ENCODE data around the gene MRPL54. TPM values are rescaled to one million over a fixed set of nuclear protein-coding genes. Genes with fewer than 3 reads are reported as not detected.

The MRPL54 gene
- total RNA-seq, 1 donor from 2014 or later, result 52.4 TPM

- Mint-ChIP-seq H3K4me1 (ENCODE audit: low read depth) (peaks cover 7% of the 10 kb centered on the region), H3K27me3 (ENCODE audit: low read depth) (peaks cover 34% of the 10 kb centered on the region), H3K4me3 (ENCODE audit: unreplicated experiment) (no peak overlapping the region), H3K27ac (ENCODE audit: unreplicated experiment) (no peak overlapping the region), H3K36me3 (ENCODE audit: low read depth) (peaks cover 3% of the 10 kb centered on the region), H3K9me3 (ENCODE audit: low read depth) (peaks cover 6% of the 10 kb centered on the region)
- no peak for DNase-seq (ENCODE audit: low spot score)
- no peak for TF ChIP-seq CTCF (IDR thresholded peaks at IDR 0.05)
Observed at GRCh38 chr19:3798137-3798536, 35.7 kb downstream of the MRPL54 start.

- peaks cover 3% of the 10 kb centered on the region for H3K36me3 Mint-ChIP-seq (ENCODE audit: low read depth)
- no peak overlapping the region for H3K27ac Mint-ChIP-seq (ENCODE audit: unreplicated experiment)
- H3K4me1 Mint-ChIP-seq (ENCODE audit: low read depth), result peaks cover 7% of the 10 kb centered on the region
- H3K9me3 Mint-ChIP-seq (ENCODE audit: low read depth), result peaks cover 6% of the 10 kb centered on the region
- peaks cover 32% of the 10 kb centered on the region for H3K27me3 Mint-ChIP-seq (ENCODE audit: low read depth)
- TF ChIP-seq CTCF (IDR thresholded peaks at IDR 0.05), result no peak
- no peak for DNase-seq (ENCODE audit: low spot score)
- no peak overlapping the region for H3K4me3 Mint-ChIP-seq (ENCODE audit: unreplicated experiment)
Observed at GRCh38 chr19:3800996-3801395, 38.5 kb downstream of the MRPL54 start.

GRCh38 chr19:3801412-3802096 lies 39.1 kb downstream of the MRPL54 start:
- H3K4me1 Mint-ChIP-seq (ENCODE audit: low read depth), result peaks cover 7% of the 10 kb centered on the region
- peak; percentile 67 for TF ChIP-seq CTCF (IDR thresholded peaks at IDR 0.05)
- peaks cover 4% of the 10 kb centered on the region for H3K9me3 Mint-ChIP-seq (ENCODE audit: low read depth)
- peaks cover 3% of the 10 kb centered on the region for H3K36me3 Mint-ChIP-seq (ENCODE audit: low read depth)
- DNase-seq (ENCODE audit: low spot score), result no peak
- H3K4me3 Mint-ChIP-seq (ENCODE audit: unreplicated experiment), result peak overlapping the region; percentile 38
- H3K27ac Mint-ChIP-seq (ENCODE audit: unreplicated experiment), result no peak overlapping the region
- peaks cover 31% of the 10 kb centered on the region for H3K27me3 Mint-ChIP-seq (ENCODE audit: low read depth)

DNA sequence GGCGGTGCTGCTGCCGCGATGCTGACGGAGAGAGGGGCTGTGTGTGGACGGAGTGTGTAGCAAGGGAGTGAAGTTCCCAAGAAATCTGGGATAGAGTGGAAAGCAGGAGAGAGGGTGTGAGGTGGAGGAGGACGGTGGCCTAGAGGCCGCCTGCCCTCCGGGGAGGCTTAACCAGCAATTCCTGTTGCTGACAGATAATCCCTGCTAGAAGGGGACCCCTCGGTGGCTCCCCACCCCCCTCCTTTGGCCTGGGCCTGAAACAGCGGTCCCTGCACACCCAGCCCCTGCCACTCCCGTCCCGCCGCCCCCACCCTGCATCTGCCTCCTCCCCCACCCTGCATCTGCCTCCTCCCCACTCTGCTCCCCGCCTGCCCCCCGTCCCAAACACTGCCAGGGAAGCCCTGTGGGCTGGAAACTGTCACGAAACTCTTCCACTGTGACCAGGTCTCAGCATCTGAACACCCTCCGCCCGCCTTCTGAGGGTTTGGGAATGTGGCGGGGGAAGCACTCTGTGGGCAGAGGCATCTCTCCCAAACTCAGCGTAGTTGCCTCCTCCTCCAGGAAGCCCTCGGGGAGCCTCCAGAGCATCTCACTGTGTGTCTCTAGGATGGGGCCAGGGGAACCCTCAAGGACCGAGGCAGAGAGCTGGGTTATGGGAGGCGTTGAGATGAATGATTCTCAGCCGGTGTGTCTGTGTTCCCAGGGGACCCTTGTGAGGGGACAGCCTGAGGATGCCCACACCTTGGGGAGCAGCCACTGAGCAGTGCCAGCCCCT lies 40.8 kb downstream of the MRPL54 start:
- Mint-ChIP-seq H3K27ac (ENCODE audit: unreplicated experiment) (no peak overlapping the region), H3K4me3 (ENCODE audit: unreplicated experiment) (no peak overlapping the region), H3K9me3 (ENCODE audit: low read depth) (no peaks in the 10 kb centered on the region), H3K4me1 (ENCODE audit: low read depth) (peaks cover 7% of the 10 kb centered on the region), H3K27me3 (ENCODE audit: low read depth) (peaks cover 26% of the 10 kb centered on the region), H3K36me3 (ENCODE audit: low read depth) (no peaks in the 10 kb centered on the region)
- no peak for DNase-seq (ENCODE audit: low spot score)
- TF ChIP-seq CTCF (IDR thresholded peaks at IDR 0.05), result no peak

DNA sequence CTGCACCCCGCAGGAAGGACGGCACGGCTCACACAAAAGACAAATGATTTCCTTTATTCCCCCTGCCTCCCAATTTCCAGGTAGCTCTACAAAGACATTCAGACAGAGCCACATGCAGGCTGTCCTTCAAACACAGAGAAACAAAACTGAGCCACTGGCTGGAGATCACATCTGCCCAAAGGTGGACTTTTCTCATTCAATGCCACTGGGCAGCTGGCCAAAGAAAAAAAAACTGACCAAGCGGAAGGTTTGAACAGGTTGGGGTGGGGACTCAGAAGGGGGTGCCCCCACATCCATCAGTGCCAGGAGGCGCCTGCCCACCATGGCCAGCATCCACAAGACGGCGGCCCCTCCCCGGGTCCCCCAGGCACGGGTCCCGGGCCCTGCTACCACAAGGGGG lies 41.5 kb downstream of the MRPL54 start:
- no peak for TF ChIP-seq CTCF (IDR thresholded peaks at IDR 0.05)
- Mint-ChIP-seq H3K4me3 (ENCODE audit: unreplicated experiment) (no peak overlapping the region), H3K27ac (ENCODE audit: unreplicated experiment) (no peak overlapping the region), H3K27me3 (ENCODE audit: low read depth) (peaks cover 26% of the 10 kb centered on the region), H3K36me3 (ENCODE audit: low read depth) (no peaks in the 10 kb centered on the region), H3K9me3 (ENCODE audit: low read depth) (no peaks in the 10 kb centered on the region), H3K4me1 (ENCODE audit: low read depth) (peaks cover 7% of the 10 kb centered on the region)
- DNase-seq (ENCODE audit: low spot score), result no peak
